HG02973 (cell line): ENCODE data around the gene TTC34.
"Not testable (repeated sequence)": the region's sequence is repeated elsewhere in the genome, so short reads cannot be mapped to it uniquely, and the experiment has no call there.

Experiments
- ATAC-seq: cut with Tn5 transposase; IDR thresholded peaks from one replicate; pipeline ENCODE4 v1.9.1; 2021; ENCODE audit warnings: moderate library complexity; ENCODE audit not compliant: unreplicated experiment

TTC34 gene

GRCh38 chr1:2799811-2800663 is 1.5 kb downstream of the TTC34 start:
- ATAC-seq, result no peak

- ATAC-seq, result not testable (repeated sequence)
These were observed 2.5 kb downstream of the TTC34 start for GRCh38 chr1:2798958-2799357.

GRCh38 chr1:2797741-2798016 is 3.8 kb downstream of the TTC34 start:
- no peak for ATAC-seq

GRCh38 chr1:2796890-2797740 is 4.4 kb downstream of the TTC34 start:
- ATAC-seq, result no peak

- ATAC-seq, result no peak
These were observed 5.6 kb downstream of the TTC34 start for GRCh38 chr1:2795926-2796325.

GRCh38 chr1:2791027-2791760 is 10.3 kb downstream of the TTC34 start:
- ATAC-seq, result no peak

- no peak for ATAC-seq
These were observed 11.4 kb downstream of the TTC34 start for GRCh38 chr1:2789986-2790581.

GRCh38 chr1:2789164-2789985 is 12.1 kb downstream of the TTC34 start:
- ATAC-seq, result no peak

GRCh38 chr1:2788506-2789163 is 12.9 kb downstream of the TTC34 start:
- no peak for ATAC-seq

- no peak for ATAC-seq
These were observed 14.2 kb downstream of the TTC34 start for GRCh38 chr1:2787163-2787911.

GRCh38 chr1:2786329-2787162 is 14.9 kb downstream of the TTC34 start:
- no peak for ATAC-seq

GRCh38 chr1:2785631-2786328 is 15.7 kb downstream of the TTC34 start:
- no peak for ATAC-seq

- ATAC-seq, result no peak
These were observed 16.5 kb downstream of the TTC34 start for GRCh38 chr1:2784854-2785630.

- no peak for ATAC-seq
These were observed 17.8 kb downstream of the TTC34 start for GRCh38 chr1:2783435-2784397.

- no peak for ATAC-seq
These were observed 18.4 kb downstream of the TTC34 start for GRCh38 chr1:2783069-2783434.

GRCh38 chr1:2781627-2782026 is 19.9 kb downstream of the TTC34 start:
- no peak for ATAC-seq
